HG02798 (cell line): Measurements from ENCODE around the gene CCDC12.

Experiments
- ATAC-seq: cut with Tn5 transposase; IDR thresholded peaks from one replicate; pipeline ENCODE4 v1.9.1; 2021; ENCODE audit warnings: mild to moderate bottlenecking; ENCODE audit not compliant: unreplicated experiment, poor library complexity

CCDC12 gene

GRCh38 chr3:46943237-46944187 is 33.0 kb downstream of the CCDC12 start:
- ATAC-seq = peak; percentile 37

GRCh38 chr3:46942481-46943236 is 33.9 kb downstream of the CCDC12 start:
- no peak for ATAC-seq

GRCh38 chr3:46942076-46942475 is 34.5 kb downstream of the CCDC12 start:
- ATAC-seq = no peak

DNA sequence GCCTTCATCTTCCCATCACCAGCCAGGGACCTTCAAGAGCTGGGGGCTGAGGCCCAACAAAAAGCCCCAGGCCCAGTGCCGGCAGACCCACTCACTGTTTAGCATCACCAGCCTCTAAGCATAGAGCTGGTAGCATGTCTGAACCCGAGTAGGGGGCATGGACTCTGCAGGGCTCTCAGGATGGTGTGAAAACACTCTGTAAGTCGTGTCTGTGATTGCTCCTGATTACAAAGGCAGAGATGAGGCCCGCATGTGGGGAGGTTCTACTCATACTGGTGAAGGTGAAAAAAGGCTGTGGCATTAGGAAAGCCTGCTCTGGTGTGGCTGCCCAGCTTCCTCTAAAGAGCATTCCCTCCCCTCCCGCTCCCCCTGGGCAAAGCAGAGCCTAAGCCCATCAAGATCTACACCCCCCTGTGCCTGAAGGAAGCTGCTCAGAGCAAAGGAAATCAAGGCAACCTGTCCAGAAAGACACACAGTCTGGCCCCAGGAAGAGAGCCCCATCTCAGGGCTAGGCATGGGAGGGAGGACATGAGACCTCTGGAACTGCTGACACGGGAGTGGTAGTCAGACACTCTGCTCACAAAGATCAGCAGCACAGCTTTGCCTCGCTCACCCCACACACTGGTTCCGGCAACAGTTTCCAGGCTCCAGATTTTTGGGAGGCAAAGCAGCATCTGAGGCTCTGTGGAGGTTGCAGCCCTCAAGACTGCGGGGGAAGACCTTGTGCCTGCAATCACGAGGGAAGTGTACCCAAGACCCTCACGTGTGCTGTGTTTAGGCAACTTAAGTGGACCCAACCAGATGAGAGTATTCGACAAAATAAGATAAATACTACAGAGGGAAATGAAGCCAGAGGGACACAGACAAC is 36.7 kb downstream of the CCDC12 start:
- ATAC-seq = no peak

GRCh38 chr3:46938118-46938517 is 38.4 kb downstream of the CCDC12 start:
- ATAC-seq = no peak

DNA sequence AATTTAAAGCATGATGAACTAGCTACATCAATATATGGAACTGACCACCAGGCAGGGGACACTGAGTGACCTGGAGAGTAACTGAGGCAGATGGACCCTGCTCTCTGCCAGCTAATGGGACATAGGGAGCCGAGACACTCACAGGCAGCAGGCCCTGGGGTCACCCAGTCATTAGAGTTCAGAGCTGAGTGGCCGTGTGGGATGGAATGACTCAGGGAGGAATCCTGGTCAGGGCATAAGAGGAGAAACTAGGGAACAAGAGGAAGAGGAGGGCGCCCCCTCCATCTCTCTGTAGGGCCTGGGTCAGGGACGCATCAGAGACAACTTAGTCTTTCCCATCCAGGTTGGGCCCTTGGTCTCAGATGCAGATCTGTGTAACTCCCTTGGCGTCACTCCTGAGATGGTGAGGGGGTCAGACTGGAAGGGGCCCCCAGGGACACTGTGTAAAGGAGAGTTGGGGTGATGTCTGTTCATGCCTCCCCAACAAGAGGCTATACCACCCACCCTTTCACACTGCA is 39.8 kb downstream of the CCDC12 start:
- no peak for ATAC-seq

GRCh38 chr3:46935989-46936558 is 40.5 kb downstream of the CCDC12 start:
- ATAC-seq = no peak

GRCh38 chr3:46935168-46935858 is 41.2 kb downstream of the CCDC12 start:
- no peak for ATAC-seq

GRCh38 chr3:46934498-46935167 is 41.9 kb downstream of the CCDC12 start:
- ATAC-seq = no peak

- no peak for ATAC-seq
Observed at GRCh38 chr3:46934072-46934471, 42.5 kb downstream of the CCDC12 start.

GRCh38 chr3:46933261-46933660 is 43.3 kb downstream of the CCDC12 start:
- ATAC-seq = no peak

DNA sequence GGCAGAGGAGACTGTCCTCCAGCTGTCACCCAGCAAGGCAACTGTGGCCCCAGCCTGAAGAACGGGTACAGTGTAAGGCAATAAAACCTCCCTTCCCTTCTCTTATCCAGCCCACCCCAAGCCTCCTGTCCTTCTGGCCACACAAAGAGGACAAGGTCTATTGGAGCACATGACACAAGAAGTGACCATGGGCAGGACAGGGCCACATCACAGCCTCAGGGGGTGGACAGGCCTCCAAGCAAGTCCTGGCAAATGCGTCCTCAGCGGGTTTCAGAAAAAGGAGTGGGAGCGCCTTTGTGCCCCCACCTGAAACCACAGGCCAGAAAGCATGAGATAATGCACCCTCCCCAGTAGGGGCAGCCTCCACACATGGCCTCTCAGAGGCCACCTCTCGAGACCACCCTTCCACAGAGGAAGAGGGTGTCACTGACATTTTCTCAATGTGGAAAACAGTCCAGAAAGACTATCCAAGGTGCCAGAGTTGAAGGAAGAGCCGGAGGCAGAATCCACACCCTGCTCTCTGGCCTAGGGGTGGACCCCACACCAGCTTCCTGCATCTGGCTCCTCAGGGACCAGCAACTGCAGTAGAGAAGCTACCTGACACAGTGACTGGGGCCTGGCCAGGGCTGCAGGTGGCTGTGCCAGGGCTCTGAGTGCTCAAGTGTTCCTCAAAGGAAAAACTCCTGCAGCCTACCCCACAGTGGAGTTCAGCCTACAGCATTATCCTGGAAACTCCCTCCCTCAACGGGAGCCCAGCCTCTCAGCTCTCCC is 43.9 kb downstream of the CCDC12 start:
- ATAC-seq = no peak

DNA sequence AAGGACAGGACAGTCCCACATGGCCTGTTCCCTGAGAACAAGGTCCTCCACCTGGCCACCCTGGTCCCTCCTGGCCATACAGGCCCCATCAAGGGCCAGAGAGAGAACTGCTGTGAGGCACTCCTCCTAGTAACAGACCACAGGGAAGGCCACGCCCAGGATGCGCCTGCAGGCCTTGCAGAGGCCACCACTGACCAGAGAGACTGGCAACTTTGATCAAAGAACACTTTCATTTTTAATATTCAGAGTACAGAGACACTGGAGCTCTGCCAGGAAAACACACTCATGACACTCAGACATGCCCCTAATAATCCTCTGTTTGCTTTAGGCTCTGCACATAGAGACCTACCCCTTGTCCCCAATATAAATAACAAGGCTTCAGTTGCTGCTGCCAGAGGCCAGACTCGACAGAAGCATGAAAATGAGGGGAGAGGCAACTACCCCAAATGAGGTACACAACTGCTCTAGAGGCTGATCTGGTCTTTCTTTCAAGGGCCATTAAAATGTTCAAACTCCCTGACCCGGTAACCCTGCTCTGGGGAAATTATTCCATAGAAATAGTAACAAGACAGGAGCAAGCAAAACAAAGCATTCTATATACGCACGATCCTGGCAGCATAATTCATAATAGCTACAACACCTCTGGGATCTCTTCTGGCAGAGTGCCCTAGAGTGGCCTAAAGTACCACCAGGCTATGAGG is 44.8 kb downstream of the CCDC12 start:
- ATAC-seq = no peak

DNA sequence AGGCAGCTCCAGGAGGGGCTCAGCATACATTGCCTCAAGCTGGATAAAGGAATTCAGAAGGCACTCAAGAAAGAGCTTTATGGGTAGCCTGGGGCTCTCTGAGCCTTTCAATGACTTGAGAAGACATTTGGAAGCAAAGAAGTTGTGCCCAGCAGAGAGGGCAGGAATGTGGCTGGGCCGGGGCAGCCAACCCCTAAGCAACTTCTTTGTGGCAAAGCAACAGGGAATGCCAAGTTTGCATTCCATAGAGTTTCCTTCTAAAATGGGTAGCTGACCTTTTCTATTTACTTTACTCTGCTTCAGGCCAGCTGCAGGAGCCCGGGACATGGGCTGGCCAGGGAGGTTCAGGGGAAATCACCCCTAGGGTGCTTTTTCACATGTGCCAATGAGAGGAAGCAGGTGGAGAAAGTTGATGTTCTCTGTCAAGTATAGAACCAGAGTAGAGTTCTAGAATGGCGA is 45.6 kb downstream of the CCDC12 start:
- ATAC-seq = no peak

DNA sequence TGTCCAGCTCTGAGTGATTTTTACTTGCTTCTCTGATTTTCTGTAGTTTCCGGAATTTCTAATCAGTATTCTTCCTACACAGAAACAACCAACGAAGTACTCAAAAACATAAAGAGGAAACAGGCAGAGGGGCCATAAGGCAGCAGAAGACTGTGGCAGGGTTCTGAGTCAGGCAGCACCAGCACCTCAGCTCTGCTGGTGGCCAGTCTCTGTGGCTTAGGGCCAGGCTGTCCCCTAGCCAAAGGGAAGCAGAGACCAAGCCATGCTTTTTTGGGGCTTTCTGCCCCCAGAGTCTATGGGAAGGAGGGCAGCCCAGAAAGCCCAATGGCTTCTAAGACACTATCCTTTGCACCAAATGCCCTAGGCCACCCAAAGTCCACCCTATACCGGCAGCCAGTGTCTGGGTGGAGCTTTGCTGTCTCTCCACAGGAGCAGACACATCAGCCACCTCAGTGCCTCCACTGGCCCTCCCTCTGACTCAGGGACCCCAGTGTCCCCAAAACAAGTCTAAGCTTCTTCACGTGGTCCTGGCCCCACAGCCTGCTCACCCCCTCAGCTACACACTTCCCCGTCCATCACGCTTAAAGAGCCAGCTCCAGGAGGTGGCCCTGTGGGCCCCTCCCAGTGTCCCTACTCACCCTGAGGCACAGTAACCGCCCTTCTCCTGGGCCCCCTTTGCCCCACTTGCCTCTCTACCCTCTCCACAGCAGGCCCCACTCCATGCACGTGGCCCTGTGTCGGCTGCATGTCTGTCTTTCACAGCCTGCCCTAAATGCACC is 46.2 kb downstream of the CCDC12 start:
- no peak for ATAC-seq

GRCh38 chr3:46929324-46929723 is 47.2 kb downstream of the CCDC12 start:
- no peak for ATAC-seq

- no peak for ATAC-seq
Observed at GRCh38 chr3:46928282-46928681, 48.3 kb downstream of the CCDC12 start.
